ENCODE results near the gene GLCE. TPM values are rescaled to one million over a fixed set of nuclear protein-coding genes. Genes with fewer than 3 reads are reported as not detected.

Gene GLCE
- total RNA-seq, 2 donors from 2014 or later, result 3.9 to 4.2 TPM

- DNase-seq (no peak), ATAC-seq (replicated peaks in 1 of 2) (no peak)
- Mint-ChIP-seq H3K27me3 (ENCODE audit: low read depth) (peaks cover 42% of the 10 kb centered on the region), H3K4me1 (ENCODE audit: low read depth) (no peaks in the 10 kb centered on the region), H3K9me3 (no peaks in the 10 kb centered on the region), H3K36me3 (ENCODE audit: insufficient read depth in 2 of 2) (no peaks in the 10 kb centered on the region), H3K4me3 (no peak overlapping the region), H3K27ac (no peak overlapping the region)
Measured at GRCh38 chr15:69307939-69308338, 147.5 kb downstream of the GLCE start.

- ATAC-seq (replicated peaks in 1 of 2), result no peak
- Mint-ChIP-seq H3K36me3 (ENCODE audit: insufficient read depth in 2 of 2) (no peaks in the 10 kb centered on the region), H3K27me3 (ENCODE audit: low read depth) (peaks cover 39% of the 10 kb centered on the region), H3K4me1 (ENCODE audit: low read depth) (no peaks in the 10 kb centered on the region), H3K27ac (no peak overlapping the region), H3K4me3 (no peak overlapping the region), H3K9me3 (no peaks in the 10 kb centered on the region)
- no peak for DNase-seq
Measured at GRCh38 chr15:69308949-69309348, 148.5 kb downstream of the GLCE start.

- Mint-ChIP-seq H3K27ac (no peak overlapping the region), H3K27me3 (ENCODE audit: low read depth) (peaks cover 47% of the 10 kb centered on the region), H3K36me3 (ENCODE audit: insufficient read depth in 2 of 2) (no peaks in the 10 kb centered on the region), H3K9me3 (no peaks in the 10 kb centered on the region), H3K4me1 (ENCODE audit: low read depth) (peaks cover 6% of the 10 kb centered on the region), H3K4me3 (no peak overlapping the region)
- ATAC-seq (replicated peaks in 1 of 2) (no peak), DNase-seq (no peak)
Measured at GRCh38 chr15:69311319-69311721, 150.9 kb downstream of the GLCE start.

GRCh38 chr15:69313432-69314000 is 153.1 kb downstream of the GLCE start:
- DNase-seq (no peak), ATAC-seq (replicated peaks in 1 of 2) (no peak)
- H3K27ac Mint-ChIP-seq, result no peak overlapping the region
- H3K4me3 Mint-ChIP-seq, result no peak overlapping the region
- H3K4me1 Mint-ChIP-seq (ENCODE audit: low read depth), result peaks cover 6% of the 10 kb centered on the region
- H3K27me3 Mint-ChIP-seq (ENCODE audit: low read depth), result peaks cover 41% of the 10 kb centered on the region
- H3K9me3 Mint-ChIP-seq, result no peaks in the 10 kb centered on the region
- no peaks in the 10 kb centered on the region for H3K36me3 Mint-ChIP-seq (ENCODE audit: insufficient read depth in 2 of 2)

- peaks cover 36% of the 10 kb centered on the region for H3K27me3 Mint-ChIP-seq (ENCODE audit: low read depth)
- no peaks in the 10 kb centered on the region for H3K9me3 Mint-ChIP-seq
- no peaks in the 10 kb centered on the region for H3K36me3 Mint-ChIP-seq (ENCODE audit: insufficient read depth in 2 of 2)
- DNase-seq (no peak), ATAC-seq (replicated peaks in 1 of 2) (no peak)
- H3K4me3 Mint-ChIP-seq, result no peak overlapping the region
- H3K4me1 Mint-ChIP-seq (ENCODE audit: low read depth), result peaks cover 6% of the 10 kb centered on the region
- no peak overlapping the region for H3K27ac Mint-ChIP-seq
Measured at GRCh38 chr15:69314131-69314530, 153.7 kb downstream of the GLCE start.

- H3K27me3 Mint-ChIP-seq (ENCODE audit: low read depth), result peaks cover 38% of the 10 kb centered on the region
- no peak overlapping the region for H3K27ac Mint-ChIP-seq
- no peak for DNase-seq
- H3K36me3 Mint-ChIP-seq (ENCODE audit: insufficient read depth in 2 of 2), result no peaks in the 10 kb centered on the region
- no peak overlapping the region for H3K4me3 Mint-ChIP-seq
- H3K9me3 Mint-ChIP-seq, result no peaks in the 10 kb centered on the region
- H3K4me1 Mint-ChIP-seq (ENCODE audit: low read depth), result peaks cover 9% of the 10 kb centered on the region
- ATAC-seq (replicated peaks in 1 of 2), result no peak
Measured at GRCh38 chr15:69314736-69315135, 154.3 kb downstream of the GLCE start.

GRCh38 chr15:69315402-69316110 is 155.1 kb downstream of the GLCE start:
- H3K36me3 Mint-ChIP-seq (ENCODE audit: insufficient read depth in 2 of 2), result no peaks in the 10 kb centered on the region
- peaks cover 16% of the 10 kb centered on the region for H3K4me1 Mint-ChIP-seq (ENCODE audit: low read depth)
- ATAC-seq (replicated peaks in 1 of 2) (no peak), DNase-seq (no peak)
- H3K27ac Mint-ChIP-seq, result no peak overlapping the region
- H3K27me3 Mint-ChIP-seq (ENCODE audit: low read depth), result peaks cover 40% of the 10 kb centered on the region
- no peaks in the 10 kb centered on the region for H3K9me3 Mint-ChIP-seq
- no peak overlapping the region for H3K4me3 Mint-ChIP-seq

- no peaks in the 10 kb centered on the region for H3K9me3 Mint-ChIP-seq
- DNase-seq (no peak), ATAC-seq (replicated peaks in 1 of 2) (no peak)
- no peaks in the 10 kb centered on the region for H3K36me3 Mint-ChIP-seq (ENCODE audit: insufficient read depth in 2 of 2)
- peaks cover 23% of the 10 kb centered on the region for H3K4me1 Mint-ChIP-seq (ENCODE audit: low read depth)
- peaks cover 35% of the 10 kb centered on the region for H3K27me3 Mint-ChIP-seq (ENCODE audit: low read depth)
- no peak overlapping the region for H3K27ac Mint-ChIP-seq
- no peak overlapping the region for H3K4me3 Mint-ChIP-seq
Measured at GRCh38 chr15:69316291-69316690, 155.9 kb downstream of the GLCE start.

- Mint-ChIP-seq H3K4me3 (no peak overlapping the region), H3K9me3 (no peaks in the 10 kb centered on the region), H3K36me3 (ENCODE audit: insufficient read depth in 2 of 2) (no peaks in the 10 kb centered on the region), H3K27me3 (ENCODE audit: low read depth) (peaks cover 32% of the 10 kb centered on the region), H3K27ac (no peak overlapping the region), H3K4me1 (ENCODE audit: low read depth) (peaks cover 29% of the 10 kb centered on the region)
- DNase-seq (no peak), ATAC-seq (replicated peaks in 1 of 2) (no peak)
Measured at GRCh38 chr15:69317392-69317841, 157.0 kb downstream of the GLCE start.

GRCh38 chr15:69318033-69318432 is 157.6 kb downstream of the GLCE start:
- DNase-seq (no peak), ATAC-seq (replicated peaks in 1 of 2) (no peak)
- H3K27ac Mint-ChIP-seq, result no peak overlapping the region
- H3K36me3 Mint-ChIP-seq (ENCODE audit: insufficient read depth in 2 of 2), result no peaks in the 10 kb centered on the region
- no peaks in the 10 kb centered on the region for H3K9me3 Mint-ChIP-seq
- no peak overlapping the region for H3K4me3 Mint-ChIP-seq
- H3K4me1 Mint-ChIP-seq (ENCODE audit: low read depth), result peaks cover 29% of the 10 kb centered on the region
- peaks cover 38% of the 10 kb centered on the region for H3K27me3 Mint-ChIP-seq (ENCODE audit: low read depth)

GRCh38 chr15:69319384-69320375 is 159.2 kb downstream of the GLCE start:
- no peaks in the 10 kb centered on the region for H3K36me3 Mint-ChIP-seq (ENCODE audit: insufficient read depth in 2 of 2)
- H3K9me3 Mint-ChIP-seq, result no peaks in the 10 kb centered on the region
- peaks cover 53% of the 10 kb centered on the region for H3K27me3 Mint-ChIP-seq (ENCODE audit: low read depth)
- ATAC-seq (replicated peaks in 1 of 2) (peak; percentile 13 to 35), DNase-seq (no peak)
- no peak overlapping the region for H3K4me3 Mint-ChIP-seq
- H3K4me1 Mint-ChIP-seq (ENCODE audit: low read depth), result peaks cover 29% of the 10 kb centered on the region
- H3K27ac Mint-ChIP-seq, result no peak overlapping the region

GRCh38 chr15:69320977-69321554 is 160.6 kb downstream of the GLCE start:
- no peak for DNase-seq

More at GRCh38 chr15:69320977-69321554, 160.6 kb downstream of the GLCE start:
- H3K27ac Mint-ChIP-seq, result no peak overlapping the region
- H3K27me3 Mint-ChIP-seq (ENCODE audit: low read depth), result peaks cover 59% of the 10 kb centered on the region
- no peaks in the 10 kb centered on the region for H3K9me3 Mint-ChIP-seq
- ATAC-seq (replicated peaks in 1 of 2), result peak; percentile 90 to 91
- H3K4me1 Mint-ChIP-seq (ENCODE audit: low read depth), result peaks cover 22% of the 10 kb centered on the region
- H3K4me3 Mint-ChIP-seq, result peak overlapping the region; percentile 12 to 33
- no peaks in the 10 kb centered on the region for H3K36me3 Mint-ChIP-seq (ENCODE audit: insufficient read depth in 2 of 2)
